Measurements from ENCODE around the gene YARS1.
A peak's percentile ranks its signal among the peaks of the same experiment; 100 is the strongest.
"Not testable (repeated sequence)": the region's sequence is repeated elsewhere in the genome, so short reads cannot be mapped to it uniquely, and the experiment has no call there.

The YARS1 gene

DNA sequence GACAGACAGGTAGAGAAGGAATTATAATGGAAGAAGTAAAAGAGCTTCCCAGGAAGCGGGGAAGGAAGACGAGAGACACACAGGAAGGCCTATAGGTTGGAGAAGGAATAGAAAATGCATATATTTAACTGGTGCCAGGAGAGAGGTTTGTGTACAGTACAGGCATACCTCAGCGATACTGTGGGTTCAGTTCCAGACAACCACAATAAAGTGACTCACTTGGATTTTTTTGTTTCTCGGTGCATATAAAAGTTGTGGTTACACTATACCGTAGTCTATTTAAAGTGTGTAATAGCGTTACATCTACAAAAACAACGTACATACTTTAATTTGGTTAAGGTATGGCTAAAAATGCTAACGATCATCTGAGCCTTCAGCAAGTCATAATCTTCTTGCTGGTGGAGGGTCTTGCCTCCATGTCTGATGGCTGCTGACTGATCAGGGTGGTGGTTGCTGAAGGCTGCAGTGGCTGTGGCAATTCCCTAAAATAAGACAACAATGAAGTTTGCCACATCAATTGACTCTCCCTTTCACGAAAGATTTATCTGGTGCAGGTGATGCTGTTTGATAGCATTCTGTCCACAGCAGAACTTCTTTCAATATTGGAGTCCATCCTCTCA, 16.0 kb downstream of the YARS1 start:
- H3K4me3 ChIP-seq (ENCODE audit: low read depth, low read length): no peak overlapping the region
- TF ChIP-seq, protein P1, sequence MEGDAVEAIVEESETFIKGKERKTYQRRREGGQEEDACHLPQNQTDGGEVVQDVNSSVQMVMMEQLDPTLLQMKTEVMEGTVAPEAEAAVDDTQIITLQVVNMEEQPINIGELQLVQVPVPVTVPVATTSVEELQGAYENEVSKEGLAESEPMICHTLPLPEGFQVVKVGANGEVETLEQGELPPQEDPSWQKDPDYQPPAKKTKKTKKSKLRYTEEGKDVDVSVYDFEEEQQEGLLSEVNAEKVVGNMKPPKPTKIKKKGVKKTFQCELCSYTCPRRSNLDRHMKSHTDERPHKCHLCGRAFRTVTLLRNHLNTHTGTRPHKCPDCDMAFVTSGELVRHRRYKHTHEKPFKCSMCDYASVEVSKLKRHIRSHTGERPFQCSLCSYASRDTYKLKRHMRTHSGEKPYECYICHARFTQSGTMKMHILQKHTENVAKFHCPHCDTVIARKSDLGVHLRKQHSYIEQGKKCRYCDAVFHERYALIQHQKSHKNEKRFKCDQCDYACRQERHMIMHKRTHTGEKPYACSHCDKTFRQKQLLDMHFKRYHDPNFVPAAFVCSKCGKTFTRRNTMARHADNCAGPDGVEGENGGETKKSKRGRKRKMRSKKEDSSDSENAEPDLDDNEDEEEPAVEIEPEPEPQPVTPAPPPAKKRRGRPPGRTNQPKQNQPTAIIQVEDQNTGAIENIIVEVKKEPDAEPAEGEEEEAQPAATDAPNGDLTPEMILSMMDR (IDR thresholded peaks at IDR 0.05; ENCODE audit: low read depth, low read length): no peak

DNA sequence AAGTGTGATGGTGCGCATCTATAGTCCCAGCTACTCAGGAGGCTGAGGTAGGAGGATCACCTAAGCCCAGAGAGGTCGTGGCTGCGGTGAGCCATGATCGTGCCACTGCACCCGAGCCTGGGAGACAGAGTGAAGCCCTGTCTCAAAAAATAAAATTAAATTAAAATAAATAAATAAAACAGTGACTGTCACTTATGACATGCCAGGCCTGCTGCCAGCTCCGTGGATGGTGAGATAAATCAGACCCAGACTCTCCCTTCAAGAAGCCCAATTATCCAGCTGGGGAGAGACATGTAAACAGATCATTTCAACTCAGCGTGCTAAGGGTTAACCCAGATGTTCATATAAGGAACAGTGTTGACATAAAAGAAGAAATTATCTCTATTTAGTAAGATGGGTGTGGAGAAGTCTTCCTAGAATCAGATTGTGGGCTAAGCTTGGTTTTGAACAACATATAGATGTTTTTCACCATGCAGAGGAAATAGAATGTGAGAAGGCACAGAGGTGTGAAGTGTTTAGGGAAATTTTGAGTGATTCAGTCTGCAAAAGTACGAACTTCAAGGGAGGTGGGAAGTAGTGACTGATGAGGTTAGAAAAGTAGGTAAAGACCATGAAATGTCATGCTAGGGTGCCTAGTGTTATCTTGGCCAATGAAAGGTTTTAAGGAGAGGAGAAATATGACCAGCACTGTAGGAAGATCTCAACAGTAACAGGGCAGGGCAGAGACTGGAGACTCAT, 18.3 kb downstream of the YARS1 start:
- no peak overlapping the region for H3K4me3 ChIP-seq (ENCODE audit: low read depth, low read length)
- TF ChIP-seq, protein P1 (IDR thresholded peaks at IDR 0.05; ENCODE audit: low read depth, low read length): no peak

DNA sequence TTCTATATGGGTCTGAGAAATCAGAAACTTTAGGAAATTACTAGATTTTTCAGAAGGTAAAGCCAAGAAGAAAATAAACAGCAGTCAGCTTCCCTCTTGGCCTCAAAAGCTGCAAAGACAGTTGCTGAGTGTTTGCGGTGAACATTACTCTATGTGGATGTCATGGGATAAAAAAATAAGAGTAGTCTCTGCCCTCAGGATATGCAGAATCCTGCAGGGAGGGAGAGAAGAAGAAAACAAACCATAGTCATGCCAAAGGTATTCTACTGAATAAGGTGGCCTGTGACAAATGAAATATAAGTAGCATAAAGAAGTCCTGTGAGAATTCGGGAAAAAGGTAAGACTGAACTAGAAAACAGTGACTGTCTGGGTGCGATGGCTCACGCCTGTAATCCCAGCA, 19.0 kb downstream of the YARS1 start:
- TF ChIP-seq, protein P1 (IDR thresholded peaks at IDR 0.05; ENCODE audit: low read depth, low read length): no peak
- H3K4me3 ChIP-seq (ENCODE audit: low read depth, low read length): no peak overlapping the region

DNA sequence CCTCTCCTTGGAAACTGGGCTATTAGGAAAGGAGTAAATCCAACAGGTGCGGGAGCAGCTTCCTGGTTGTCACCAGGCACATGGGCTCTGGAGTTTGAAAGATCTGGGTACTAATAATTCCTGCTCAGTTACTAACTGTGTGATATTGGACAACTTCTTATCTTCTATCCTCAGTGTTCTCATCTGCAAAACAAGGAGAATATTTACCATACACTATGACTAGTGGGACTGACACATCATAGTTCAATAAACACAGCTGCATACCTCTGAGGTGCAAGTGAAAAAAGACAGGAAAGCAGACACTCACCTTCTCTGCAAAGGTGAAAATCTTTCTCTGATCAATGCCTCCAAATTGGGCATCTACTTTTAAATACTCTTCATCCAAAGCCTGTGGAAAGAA, 19.7 kb downstream of the YARS1 start:
- H3K4me3 ChIP-seq (ENCODE audit: low read depth, low read length): no peak overlapping the region
- TF ChIP-seq, protein P1 (IDR thresholded peaks at IDR 0.05; ENCODE audit: low read depth, low read length): no peak

DNA sequence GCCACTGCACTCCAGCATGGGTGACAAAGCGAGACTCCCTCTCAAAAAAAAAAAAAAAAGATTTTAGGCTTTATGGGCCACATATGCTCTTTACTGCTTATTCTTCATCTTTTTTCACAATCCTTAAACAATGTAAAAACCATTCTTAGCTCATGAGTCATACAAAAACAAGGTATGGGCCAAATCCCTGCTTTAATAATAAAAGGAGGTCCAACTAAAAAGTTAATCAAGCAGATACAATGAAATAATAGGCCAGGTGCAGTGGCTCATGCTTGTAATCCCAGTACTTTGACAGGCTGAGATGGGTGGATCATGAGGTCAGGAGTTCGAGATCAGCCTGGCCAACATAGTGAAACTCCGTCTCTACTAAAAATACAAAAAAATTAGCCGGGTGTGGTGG, 21.4 kb downstream of the YARS1 start:
- H3K4me3 ChIP-seq (ENCODE audit: low read depth, low read length): not testable (repeated sequence)

DNA sequence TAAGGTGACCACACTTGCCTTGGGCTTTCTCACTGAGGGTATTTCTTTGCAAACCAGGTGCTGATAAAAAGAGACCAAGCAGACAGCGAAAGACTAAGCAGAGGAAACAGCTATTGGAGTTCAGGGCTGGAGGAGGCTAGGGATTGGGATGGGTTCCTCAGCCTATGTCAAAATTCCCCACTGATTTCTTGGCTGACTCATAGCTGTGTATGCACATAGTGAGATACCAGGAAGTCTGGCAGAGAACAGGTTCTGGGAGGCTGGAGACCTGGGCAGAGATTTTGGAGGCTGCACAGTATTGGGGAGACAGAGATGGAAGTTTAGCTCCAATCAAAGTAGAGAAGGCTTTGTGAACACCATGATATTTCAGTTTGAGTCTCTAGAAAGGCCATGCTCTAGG, 25.3 kb downstream of the YARS1 start:
- no peak overlapping the region for H3K4me3 ChIP-seq (ENCODE audit: low read depth, low read length)
- TF ChIP-seq, protein P1 (IDR thresholded peaks at IDR 0.05; ENCODE audit: low read depth, low read length): no peak

DNA sequence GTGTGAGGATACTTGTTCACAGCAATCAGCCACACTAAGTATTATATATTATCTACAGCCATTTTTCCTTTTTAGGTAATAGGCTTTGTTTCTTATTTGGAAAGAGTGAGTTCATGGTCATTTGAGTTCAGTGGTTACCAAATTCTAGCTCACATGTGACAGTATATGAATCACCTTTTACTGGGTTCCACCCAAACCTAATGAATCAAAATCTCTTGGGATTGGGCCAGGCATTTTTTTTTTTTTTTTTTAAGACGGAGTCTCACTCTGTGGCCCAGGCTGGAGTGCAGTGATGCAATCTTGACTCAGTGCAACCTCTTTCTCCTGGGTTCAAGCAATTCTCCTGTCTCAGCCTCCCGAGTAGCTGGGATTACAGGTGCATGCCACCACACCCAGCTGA, 27.8 kb downstream of the YARS1 start:
- not testable (repeated sequence) for H3K4me3 ChIP-seq (ENCODE audit: low read depth, low read length)

DNA sequence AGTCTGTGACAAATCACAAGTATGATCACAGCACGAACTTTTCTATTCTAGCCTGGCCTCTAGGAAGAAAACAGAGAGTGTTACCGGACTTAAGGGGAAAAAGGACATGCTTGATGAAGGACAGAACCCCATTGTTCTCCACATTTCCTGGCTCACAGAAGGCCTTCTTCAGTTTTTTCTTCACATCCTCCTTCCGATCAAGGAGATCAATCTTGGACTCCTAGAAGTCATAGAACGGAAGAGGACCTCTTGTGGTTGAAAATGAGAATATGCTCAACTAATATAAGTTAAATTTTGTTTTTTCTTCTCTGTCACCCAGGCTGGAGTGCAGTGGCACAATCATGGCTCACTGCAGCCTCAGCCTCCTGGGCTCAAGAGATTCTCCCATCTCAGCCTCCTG, 30.3 kb downstream of the YARS1 start:
- no peak overlapping the region for H3K4me3 ChIP-seq (ENCODE audit: low read depth, low read length)
- TF ChIP-seq, protein P1 (IDR thresholded peaks at IDR 0.05; ENCODE audit: low read depth, low read length): 0 out of 2 replicates have a peak, but pooled peaks have one; percentile 4
